Islet of Langerhans (tissue), 1 donor: ENCODE measurements around the gene ADAMTS17.

Experiments
- FAIRE-seq: peaks from one replicate; lab custom pipeline; 2011; peaks lifted over from hg19 to GRCh38; lab: Jason Lieb, UNC

ADAMTS17 gene

GRCh38 chr15:100277087-100277855, 64.5 kb downstream of the ADAMTS17 start:
- no peak for FAIRE-seq

DNA sequence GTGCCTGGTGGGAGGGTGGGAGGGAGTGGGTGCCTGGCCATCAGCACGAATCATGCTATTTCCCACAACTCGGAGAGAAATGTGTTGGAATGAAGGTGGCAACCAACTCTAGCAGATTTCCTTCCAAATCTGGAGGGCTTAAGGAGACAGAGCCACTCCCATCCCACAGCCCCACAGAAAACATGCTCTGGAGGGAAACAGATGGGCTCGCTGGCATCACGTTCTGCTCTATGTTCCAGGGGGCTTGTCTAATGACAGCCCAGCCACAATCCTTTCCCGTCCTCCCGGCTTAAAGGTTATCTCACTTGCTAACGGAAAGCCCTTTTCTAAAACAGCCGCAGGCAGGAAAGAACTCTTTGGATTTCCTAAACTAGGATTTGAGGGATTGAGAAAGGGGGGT, 65.3 kb downstream of the ADAMTS17 start:
- FAIRE-seq: no peak

- FAIRE-seq: no peak
Measured at GRCh38 chr15:100275641-100276040, 66.1 kb downstream of the ADAMTS17 start.

DNA sequence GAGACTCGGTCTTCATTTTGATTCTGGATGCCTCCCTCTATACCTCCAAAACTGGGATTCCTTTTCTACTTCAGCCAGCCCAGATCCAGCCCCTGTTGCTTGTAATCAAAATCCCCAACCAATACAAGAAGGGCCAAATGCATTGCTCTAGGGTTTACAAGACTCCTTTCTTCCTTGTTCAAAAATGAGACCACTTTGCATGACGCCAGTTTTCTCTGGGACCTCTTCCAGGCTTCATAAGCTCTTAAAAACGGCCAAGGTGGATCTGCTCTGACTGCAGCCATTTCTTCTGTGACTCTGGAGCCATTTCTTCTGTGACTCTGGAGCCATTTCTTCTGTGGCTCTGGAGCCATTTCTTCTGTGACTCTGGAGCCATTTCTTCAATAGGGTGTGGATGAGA, 71.9 kb downstream of the ADAMTS17 start:
- FAIRE-seq: no peak

GRCh38 chr15:100266166-100266565, 75.6 kb downstream of the ADAMTS17 start:
- FAIRE-seq: no peak

GRCh38 chr15:100265641-100266035, 76.1 kb downstream of the ADAMTS17 start:
- no peak for FAIRE-seq

GRCh38 chr15:100264994-100265640, 76.7 kb downstream of the ADAMTS17 start:
- no peak for FAIRE-seq

DNA sequence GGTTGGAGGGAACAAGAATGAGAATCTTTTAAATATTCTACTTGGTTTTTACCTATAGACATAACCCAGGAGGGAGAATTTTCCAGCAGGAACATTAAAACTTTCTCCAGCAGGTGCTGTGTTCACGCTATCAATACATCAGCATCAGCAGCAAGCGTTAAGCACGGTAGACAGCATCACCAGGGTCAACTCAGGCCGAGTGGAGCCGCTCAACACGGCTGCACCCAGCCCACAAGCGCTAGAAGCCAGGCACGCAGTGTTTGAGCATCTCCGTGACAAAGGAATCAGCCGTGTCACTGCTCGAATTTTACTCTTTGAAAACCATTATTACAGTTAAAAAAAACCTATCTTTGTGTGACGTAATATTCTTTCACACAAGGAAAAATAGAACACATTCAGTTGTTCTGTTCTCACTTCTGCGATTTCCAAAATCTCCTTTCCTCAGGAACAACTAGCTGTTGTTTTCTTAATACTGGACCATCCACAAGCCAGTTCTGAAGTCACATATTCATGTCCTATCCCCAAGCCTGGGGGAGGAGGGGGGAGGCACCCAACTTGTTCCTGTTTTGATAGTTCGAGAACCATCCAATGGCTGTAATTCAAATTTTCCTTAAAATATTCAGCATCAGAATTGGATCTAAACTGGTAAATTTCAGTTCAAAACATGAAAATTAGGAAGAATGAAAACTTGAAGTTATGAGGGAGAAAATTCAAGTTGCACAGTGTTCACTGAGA, 77.9 kb downstream of the ADAMTS17 start:
- no peak for FAIRE-seq

DNA sequence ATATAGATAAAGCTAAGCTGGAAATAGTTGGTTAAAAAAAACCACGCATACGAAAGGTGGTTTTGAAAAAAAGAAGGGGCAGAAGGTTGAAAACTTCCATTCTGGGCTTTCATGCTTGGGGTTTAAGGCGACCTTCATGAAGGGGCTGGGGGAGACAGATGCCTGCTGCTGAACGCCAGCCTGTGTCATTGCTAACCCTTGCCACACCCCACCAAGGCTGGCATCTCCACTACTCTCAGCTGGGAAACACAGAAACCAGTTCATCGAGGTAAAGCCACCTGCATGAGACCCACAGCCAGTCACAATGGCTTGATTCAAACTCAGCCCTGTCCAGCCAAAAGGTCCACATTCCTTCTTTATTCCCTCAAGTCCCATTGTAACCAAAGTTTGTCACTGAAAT, 78.7 kb downstream of the ADAMTS17 start:
- FAIRE-seq: no peak

GRCh38 chr15:100261302-100262240, 80.2 kb downstream of the ADAMTS17 start:
- FAIRE-seq: no peak

DNA sequence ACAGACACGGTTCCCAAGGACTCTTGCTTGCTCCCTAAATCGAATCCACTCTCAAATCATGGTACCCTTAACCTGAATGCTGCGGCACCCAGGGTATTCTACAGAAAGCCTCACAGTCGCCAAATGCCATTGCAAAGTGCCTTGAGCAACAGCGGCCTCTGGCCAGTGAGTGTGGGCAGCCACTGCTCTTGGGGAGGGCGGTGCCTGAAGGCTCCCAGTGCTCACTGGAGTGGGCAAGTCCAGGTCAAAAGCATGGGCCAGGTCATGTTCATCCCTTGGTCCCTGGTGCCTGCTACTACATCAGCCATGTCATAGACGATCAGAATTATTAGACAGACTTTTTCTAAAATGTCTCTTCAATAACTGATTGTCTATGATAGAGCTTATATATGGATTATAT, 82.5 kb downstream of the ADAMTS17 start:
- FAIRE-seq: no peak

GRCh38 chr15:100256970-100257650, 84.7 kb downstream of the ADAMTS17 start:
- no peak for FAIRE-seq

DNA sequence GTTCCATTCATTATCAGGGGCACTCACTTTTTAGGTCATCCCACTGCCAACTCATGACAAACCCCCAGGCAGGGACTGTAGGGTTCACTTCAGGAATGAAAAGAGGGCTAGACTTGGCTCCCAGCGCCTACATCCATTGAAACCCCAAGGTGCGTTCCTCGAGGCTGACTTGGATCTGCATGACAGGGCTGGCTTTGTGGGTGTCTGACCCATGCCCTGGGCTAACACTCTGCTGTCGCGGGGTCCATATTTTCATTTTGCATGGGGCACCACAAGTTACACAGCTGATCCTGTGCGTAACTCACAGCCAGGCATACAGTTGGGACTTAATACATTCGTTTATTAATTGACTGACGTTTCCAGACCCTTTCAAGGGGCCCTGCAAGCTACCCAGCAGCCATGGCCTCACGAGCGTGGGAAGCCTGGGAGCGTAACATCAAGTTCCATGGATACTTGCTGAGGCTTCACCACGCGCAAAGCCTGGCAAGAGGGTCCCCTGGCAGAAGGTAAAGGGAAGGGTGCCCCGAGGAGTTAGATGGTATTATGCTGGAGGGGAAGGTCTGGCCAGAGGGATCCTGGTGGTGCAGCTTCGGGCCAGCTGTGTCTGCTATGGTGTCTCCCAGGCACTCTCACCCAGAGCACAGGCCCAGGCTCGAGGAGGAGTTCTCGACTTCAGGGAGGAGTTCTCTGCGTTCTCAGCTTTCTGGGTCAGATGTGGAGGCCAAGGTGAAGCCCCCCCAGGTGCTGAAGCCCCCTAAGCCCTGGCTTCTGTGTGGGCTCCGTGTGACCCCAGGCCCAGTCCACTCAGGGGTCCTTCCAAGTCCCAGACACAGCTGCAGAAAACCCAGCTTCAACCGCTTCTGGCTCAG, 85.4 kb downstream of the ADAMTS17 start:
- no peak for FAIRE-seq

DNA sequence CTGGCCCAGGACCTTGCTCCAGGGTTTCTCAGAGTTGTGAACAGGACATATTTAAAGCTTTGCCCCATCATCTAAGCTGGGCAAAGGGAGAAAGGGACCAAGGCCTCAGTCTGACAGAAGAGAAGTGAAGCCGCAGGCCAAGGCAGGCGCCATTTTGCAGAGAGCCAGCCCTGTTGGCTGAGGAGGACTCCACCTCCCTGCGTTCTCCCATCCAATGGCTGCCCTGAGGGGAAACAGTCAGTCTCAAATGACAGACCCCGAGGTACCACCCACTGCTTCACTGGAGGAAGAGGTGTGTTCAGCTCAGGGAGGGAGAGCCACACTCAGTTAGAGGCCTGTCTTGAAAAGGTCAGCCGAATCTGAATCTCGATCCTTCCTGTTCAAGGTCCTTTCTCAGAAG, 86.1 kb downstream of the ADAMTS17 start:
- no peak for FAIRE-seq

- FAIRE-seq: no peak
Measured at GRCh38 chr15:100254691-100255090, 87.1 kb downstream of the ADAMTS17 start.

- FAIRE-seq: no peak
Measured at GRCh38 chr15:100254285-100254684, 87.5 kb downstream of the ADAMTS17 start.

GRCh38 chr15:100253640-100254039, 88.1 kb downstream of the ADAMTS17 start:
- FAIRE-seq: no peak

DNA sequence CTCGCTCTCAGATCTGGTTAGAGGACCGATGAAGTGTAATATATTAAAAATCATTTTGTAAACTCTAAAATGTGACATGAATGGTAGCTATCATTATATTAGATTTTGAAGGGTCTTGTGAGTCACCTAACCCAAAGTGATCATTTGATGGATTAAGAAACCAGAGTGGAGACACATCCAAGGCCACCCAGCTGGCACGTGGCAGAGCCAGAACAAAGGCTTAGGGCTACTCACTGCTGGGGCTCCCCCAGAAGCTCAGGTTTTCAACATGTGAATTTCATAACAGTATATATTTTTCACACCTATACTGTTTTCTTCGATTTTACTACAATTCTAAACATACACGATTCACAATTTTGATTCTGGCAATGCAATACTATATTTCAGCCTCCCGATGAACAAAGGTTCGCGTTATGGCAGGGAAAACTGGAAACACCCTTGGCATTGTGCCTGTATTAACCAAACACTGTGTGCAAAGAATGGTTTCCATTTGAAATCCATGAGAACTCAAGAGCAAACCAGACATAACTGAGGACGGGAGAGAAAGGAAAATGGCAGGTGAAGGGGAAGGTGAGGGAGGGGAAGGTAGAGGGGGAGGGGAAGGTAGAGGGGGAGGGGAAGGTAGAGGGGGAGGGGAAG, 88.9 kb downstream of the ADAMTS17 start:
- FAIRE-seq: no peak

- FAIRE-seq: no peak
Measured at GRCh38 chr15:100252359-100252758, 89.4 kb downstream of the ADAMTS17 start.

- no peak for FAIRE-seq
Measured at GRCh38 chr15:100250176-100250800, 91.5 kb downstream of the ADAMTS17 start.
